DMS 273 (cell line): ENCODE results near the gene OLA1.
"Not testable (repeated sequence)": the region's sequence is repeated elsewhere in the genome, so short reads cannot be mapped to it uniquely, and the experiment has no call there.

Experiments used
- DNase-seq: peaks from one replicate; lab custom pipeline; 2025; ENCODE audit not compliant: unreplicated experiment; lab: John Stamatoyannopoulos, UW

The OLA1 gene

GRCh38 chr2:174248187-174248997 is at the start of gene OLA1:
OLA1 (minus strand) TSS chr2:174248532; CDS start chr2:174246815, 1,717 bp downstream.
- peak; percentile 99 for DNase-seq

- DNase-seq: no peak
Measured at GRCh38 chr2:174292908-174293307, 44.6 kb upstream of the OLA1 start.

GRCh38 chr2:174286172-174286571 is 37.8 kb upstream of the OLA1 start:
- DNase-seq: peak; percentile 72

- no peak for DNase-seq
Measured at GRCh38 chr2:174282441-174282840, 34.1 kb upstream of the OLA1 start.

- no peak for DNase-seq
Measured at GRCh38 chr2:174281736-174282135, 33.4 kb upstream of the OLA1 start.

- no peak for DNase-seq
Measured at GRCh38 chr2:174280596-174280995, 32.3 kb upstream of the OLA1 start.

- DNase-seq: not testable (repeated sequence)
Measured at GRCh38 chr2:174270263-174270662, 21.9 kb upstream of the OLA1 start.

GRCh38 chr2:174266288-174266687 is 18.0 kb upstream of the OLA1 start:
- no peak for DNase-seq

GRCh38 chr2:174263997-174264396 is 15.7 kb upstream of the OLA1 start:
- DNase-seq: no peak

GRCh38 chr2:174259981-174260380 is 11.6 kb upstream of the OLA1 start:
- DNase-seq: peak; percentile 32

GRCh38 chr2:174254267-174254666 is 5.9 kb upstream of the OLA1 start:
- no peak for DNase-seq

- no peak for DNase-seq
Measured at GRCh38 chr2:174248998-174249592, 763 bp upstream of the OLA1 start.

- peak; percentile 68 for DNase-seq
Measured at GRCh38 chr2:174247474-174248186, 702 bp downstream of the OLA1 start.

GRCh38 chr2:174246944-174247381 is 1.4 kb downstream of the OLA1 start:
- no peak for DNase-seq

GRCh38 chr2:174245628-174246027 is 2.7 kb downstream of the OLA1 start:
- not testable (repeated sequence) for DNase-seq

GRCh38 chr2:174245065-174245464 is 3.3 kb downstream of the OLA1 start:
- DNase-seq: no peak

- DNase-seq: no peak
Measured at GRCh38 chr2:174243812-174244211, 4.5 kb downstream of the OLA1 start.

- DNase-seq: no peak
Measured at GRCh38 chr2:174240097-174240496, 8.2 kb downstream of the OLA1 start.

- DNase-seq: no peak
Measured at GRCh38 chr2:174236429-174236828, 11.9 kb downstream of the OLA1 start.

GRCh38 chr2:174235680-174236079 is 12.7 kb downstream of the OLA1 start:
- no peak for DNase-seq

- no peak for DNase-seq
Measured at GRCh38 chr2:174233771-174234275, 14.5 kb downstream of the OLA1 start.

GRCh38 chr2:174227748-174228147 is 20.6 kb downstream of the OLA1 start:
- no peak for DNase-seq
